K562 (cell line): ENCODE data around the gene NDUFB10. TPM values are rescaled to one million over a fixed set of nuclear protein-coding genes. Genes with fewer than 3 reads are reported as not detected.
A peak's percentile ranks its signal among the peaks of the same experiment; 100 is the strongest.

Experiments used
- ATAC-seq: fragments of 200-7000 bp; cut with Tn5 transposase; 3 replicates; pipeline ENCODE4 v1.9.1; 2020; ENCODE audit warnings: moderate library complexity
- BruUV-seq: library from RNA; stranded (reverse); fragments of 400-500 nt; replicated peaks from 2 replicates; lab custom pipeline; 2021; lab: Mats Ljungman, UMichigan
- CTCF ChIA-PET: fragments of 300-600 bp; formaldehyde crosslinking; extraction: SDS; loops from one replicate; lab custom pipeline; 2021; ENCODE audit warnings: low intra/inter-chr PET ratio; lab: Yijun Ruan, JAX
- POLR2A ChIA-PET: fragments of 300-600, 350-650 bp; sonication (Branson Sonifier 250); formaldehyde crosslinking; extraction: SDS; loops from one replicate; lab custom pipeline; 2021; ENCODE audit warnings: antibody characterized with exemption, inconsistent platforms; lab: Yijun Ruan, JAX
- DNase-seq, 4 experiments: peaks; one replicate each; pipeline versions ENCODE4 v3.0.0 to v3.0.0-alpha.2; 2011 to 2018; ENCODE audit warnings: low spot score in 3 of 4, mixed read lengths in 3 of 4; ENCODE audit errors: extremely low read depth in 1 of 4
- FAIRE-seq: peaks from 2 replicates; lab custom pipeline; 2011; peaks lifted over from hg19 to GRCh38; lab: Jason Lieb, UNC
- H2AFZ ChIP-seq: 2 replicates; pipeline ENCODE4 v1.6.0; 2011; ENCODE audit warnings: low read depth, low read length, control low read depth, inconsistent platforms
- H3K27ac ChIP-seq: fragments of 200-600 bp; 3 replicates; pipeline ENCODE4 v1.8.0; 2011; ENCODE audit warnings: low read depth, mild to moderate bottlenecking, control low read depth, inconsistent platforms, low read length, moderate library complexity, mixed read lengths; ENCODE audit errors: extremely low read depth
- H3K27me3 ChIP-seq, 2 experiments: fragments of 300-600 bp in 1 of 2; 2 replicates in 1 of 2; 3 replicates in 1 of 2; pipeline versions ENCODE4 v1.6.0 to v1.8.0; 2011; ENCODE audit warnings: inconsistent platforms in 2 of 2, low read length in 2 of 2, mild to moderate bottlenecking in 1 of 2, mixed read lengths in 1 of 2, moderate library complexity in 1 of 2; ENCODE audit not compliant: control insufficient read depth in 2 of 2, insufficient read depth in 2 of 2
- H3K36me3 ChIP-seq: fragments of 300-600 bp; 3 replicates; pipeline ENCODE4 v1.8.0; 2011; ENCODE audit warnings: mild to moderate bottlenecking, low read length, inconsistent platforms; ENCODE audit not compliant: control insufficient read depth, insufficient read depth
- H3K4me1 ChIP-seq, 2 experiments: fragments of 200-600 bp in 1 of 2; replicated peaks in 1 of 2; 2 replicates in 1 of 2; 3 replicates in 1 of 2; pipeline versions ENCODE4 v1.5.1 to v1.8.0; 2011; ENCODE audit warnings: inconsistent platforms in 2 of 2, low read length in 2 of 2, mild to moderate bottlenecking in 1 of 2, mixed read lengths in 1 of 2, moderate library complexity in 1 of 2; ENCODE audit not compliant: control insufficient read depth in 2 of 2, insufficient read depth in 2 of 2
- H3K4me2 ChIP-seq: 2 replicates; pipeline ENCODE4 v1.6.1; 2011; ENCODE audit warnings: low read length, control low read depth, inconsistent platforms, mixed read lengths; ENCODE audit not compliant: insufficient read depth
- H3K4me3 ChIP-seq: fragments of 200-600 bp; sonication (generic), shearing (Covaris generic); 2 replicates; pipeline ENCODE4 v1.5.1; 2016; ENCODE audit warnings: control low read depth, inconsistent platforms
- H3K79me2 ChIP-seq: fragments of 200-600 bp; 3 replicates; pipeline ENCODE4 v1.8.0; 2011; ENCODE audit warnings: low read length, inconsistent platforms; ENCODE audit not compliant: control insufficient read depth, insufficient read depth
- H3K9ac ChIP-seq, 2 experiments: 2 replicates each; pipeline versions ENCODE4 v1.6.0 to v1.6.1; 2011; ENCODE audit warnings: low read depth in 2 of 2, low read length in 2 of 2, control low read depth in 1 of 2, inconsistent platforms in 1 of 2, mild to moderate bottlenecking in 1 of 2, mixed read lengths in 1 of 2; ENCODE audit not compliant: insufficient read depth in 1 of 2
- H3K9me1 ChIP-seq: one replicate; pipeline ENCODE4 v1.6.0; 2011; ENCODE audit warnings: inconsistent platforms, mild to moderate bottlenecking, low read length, moderate library complexity; ENCODE audit not compliant: control insufficient read depth, insufficient read depth
- H3K9me3 ChIP-seq: replicated peaks from 2 replicates; pipeline ENCODE4 v1.5.1; 2011; ENCODE audit warnings: low read depth, low read length, inconsistent platforms; ENCODE audit not compliant: control insufficient read depth, insufficient read depth
- H4K20me1 ChIP-seq: replicated peaks from 2 replicates; pipeline ENCODE4 v1.6.1; 2011; ENCODE audit warnings: low read length, inconsistent platforms, mixed read lengths; ENCODE audit not compliant: control insufficient read depth, insufficient read depth
- CTBP1 ChIP-seq: fragments of 450-650 bp; IDR thresholded peaks from 2 replicates; pipeline ENCODE4 v1.6.1; 2016; ENCODE audit warnings: borderline replicate concordance
- NR0B1 ChIP-seq: fragments of 450-650 bp; IDR thresholded peaks from one replicate; pipeline ENCODE4 v1.6.1; 2018; ENCODE audit warnings: mild to moderate bottlenecking, moderate library complexity; ENCODE audit not compliant: partially characterized antibody
- PTRF ChIP-seq: fragments of 450-650 bp; IDR thresholded peaks from 2 replicates; pipeline ENCODE4 v1.6.1; 2016; ENCODE audit warnings: mild to moderate bottlenecking, missing genetic modification characterization, missing compliant biosample characterization
- TGIF2 ChIP-seq: sonication (generic); formaldehyde crosslinking; IDR thresholded peaks from 2 replicates; pipeline ENCODE4 v1.8.1; 2022; ENCODE audit warnings: mild to moderate bottlenecking, missing genetic modification reagents, moderate library complexity
- ZBTB33 ChIP-seq: sonication (generic); formaldehyde crosslinking; IDR thresholded peaks from 2 replicates; pipeline ENCODE4 v1.8.1; 2023; ENCODE audit warnings: mild to moderate bottlenecking, missing genetic modification reagents
- WGBS: fragments of 100-300 bp; shearing (Covaris generic); methylation state at CpG from one replicate; pipeline ENCODE4 v1.1.6; 2016; ENCODE audit warnings: low coverage, mixed read lengths; ENCODE audit not compliant: insufficient coverage; ENCODE audit errors: missing lambda C conversion rate; 5-methylcytosine and 5-hydroxymethylcytosine counted together
- in situ Hi-C: fragments of 300-500 bp; cut with MboI; formaldehyde crosslinking; loops from 4 replicates; pipeline ENCODE4 v1.15.0; 2018; ENCODE audit warnings: inconsistent platforms, mixed read lengths
- intact Hi-C: fragments of 100-400 bp; cut with micrococcal nuclease; formaldehyde crosslinking; loops from 2 replicates; pipeline ENCODE4 v1.14.2; 2022
- polyA plus RNA-seq, 8 experiments: library from polyadenylated mRNA; depleted of rRNA in 4 of 8; stranded (reverse) in 5 of 8; unstranded in 3 of 8; fragments of >200 nt; fragmentation: Nextera tagmentation in 2 of 8; fragmentation: Illumina TruSeq in 1 of 8; extraction: Ambion mirVana in 2 of 8; extraction: Trizol in 1 of 8; gene quantifications; 2 replicates each; pipeline versions ENCODE4 v1.2.1 to v1.2.3, GENCODE V29; 2011 to 2014; ENCODE audit warnings: inconsistent platforms in 1 of 8, missing spikeins in 1 of 8
- total RNA-seq, 7 experiments: library from RNA; depleted of rRNA in 6 of 7; stranded (reverse); fragments of >200 nt in 6 of 7; fragmentation: Illumina TruSeq in 2 of 7; extraction: Trizol in 2 of 7; gene quantifications; 2 replicates each; pipeline versions ENCODE4 v1.2.1 to v1.2.3, GENCODE V29; 2011 to 2021; ENCODE audit warnings: low replicate concordance in 1 of 7

Gene NDUFB10
- total and polyA plus RNA-seq, 9 of the 15 experiments (the other 6 are each of a cell fraction or from before 2014, with no cell fraction given) = 69.3 to 527 (median 161) TPM

GRCh38 chr16:1911467-1912214 is 47.7 kb upstream of the NDUFB10 start:
- no TSS peak for BruUV-seq
- WGBS = 55% methylated on average over 45 of the region's 59 CpGs
- in situ Hi-C loops (no loop called here), intact Hi-C loops (no loop called here)
- no peak for DNase-seq
- no peak overlapping the region for H3K4me3 ChIP-seq
- peak; percentile 93 for TF ChIP-seq ZBTB33
- TF ChIP-seq TGIF2 (CRISPR knock-in tag) = no peak
- H4K20me1 ChIP-seq = no peaks in the 10 kb centered on the region
- ATAC-seq = no peak
- no peak overlapping the region for H3K27ac ChIP-seq
- no peak overlapping the region for H3K4me2 ChIP-seq
- CTCF ChIA-PET = no interaction called here
- POLR2A ChIA-PET = no interaction called here
- H3K79me2 ChIP-seq = no peaks in the 10 kb centered on the region
- FAIRE-seq = no peak
- no peaks in the 10 kb centered on the region for H3K9me3 ChIP-seq
- H3K4me1 ChIP-seq = peaks cover 0 to 62% of the 10 kb centered on the region in 2 experiments; a peak in 2 of 5 replicates
- no peak overlapping the region for H2AFZ ChIP-seq
- no peaks in the 10 kb centered on the region for H3K36me3 ChIP-seq
- H3K9ac ChIP-seq = no peak overlapping the region; a peak in 1 of 4 replicates
- H3K27me3 ChIP-seq = peaks cover 15 to 49% of the 10 kb centered on the region in 2 experiments; a peak in 4 of 5 replicates
- H3K9me1 ChIP-seq = no peaks in the 10 kb centered on the region

GRCh38 chr16:1912215-1912543 is 47.2 kb upstream of the NDUFB10 start:
- WGBS = 51% methylated on average over 11 of the region's 17 CpGs
- in situ Hi-C loops = no loop called here
- TF ChIP-seq PTRF (tag) (no peak), CTBP1 (no peak), NR0B1 (no peak)

More at GRCh38 chr16:1912215-1912543, 47.2 kb upstream of the NDUFB10 start:
- ChIA-PET CTCF (no interaction called here), POLR2A (no interaction called here)
- Histone ChIP-seq H3K36me3 (no peaks in the 10 kb centered on the region), H3K4me3 (no peak overlapping the region), H4K20me1 (no peaks in the 10 kb centered on the region), H3K27me3 (peaks cover 18 to 48% of the 10 kb centered on the region in 2 experiments; a peak in 4 of 5 replicates), H3K79me2 (no peaks in the 10 kb centered on the region), H3K9me3 (no peaks in the 10 kb centered on the region), H3K9ac (no peak overlapping the region), H3K4me2 (no peak overlapping the region), H2AFZ (no peak overlapping the region), H3K9me1 (no peaks in the 10 kb centered on the region), H3K4me1 (peaks cover 0 to 65% of the 10 kb centered on the region in 2 experiments; a peak in 2 of 5 replicates), H3K27ac (no peak overlapping the region)
- intact Hi-C loops = no loop called here
- DNase-seq (no peak), FAIRE-seq (no peak), ATAC-seq (no peak)
- BruUV-seq = no TSS peak
